Peyer's patch (tissue), 4 donors: ENCODE results near the gene TRMT10B.

Experiments
- CTCF ChIP-seq, 6 experiments: fragments of 450-650 bp in 4 of 6; fragments of 200-600 bp in 2 of 6; sonication (generic) in 1 of 6; IDR thresholded peaks; one replicate each; pipeline ENCODE4 v1.5.1; 2017 to 2019; ENCODE audit warnings: antibody characterized with exemption in 6 of 6, mild to moderate bottlenecking in 3 of 6, moderate library complexity in 1 of 6
- POLR2A ChIP-seq, 2 donors: fragments of 450-650 bp; IDR thresholded peaks; one replicate each; pipeline ENCODE4 v1.5.1; 2017; ENCODE audit warnings: antibody characterized with exemption in 2 of 2, mild to moderate bottlenecking in 2 of 2, moderate library complexity in 2 of 2

- TF ChIP-seq CTCF (IDR thresholded peaks at IDR 0.05) (no peak), POLR2A (IDR thresholded peaks at IDR 0.05) (no peak)
Measured at GRCh38 chr9:37727013-37727412, 26.6 kb upstream of the TRMT10B start.
